GM12878 (cell line): Measurements from ENCODE around the gene GLUD1. TPM values are rescaled to one million over a fixed set of nuclear protein-coding genes. Genes with fewer than 3 reads are reported as not detected.

Source experiments
- ATAC-seq: fragments of 200-7000 bp; cut with Tn5 transposase; 3 replicates; pipeline ENCODE4 v1.9.1; 2020; ENCODE audit warnings: mild to moderate bottlenecking, moderate library complexity
- BruUV-seq: library from RNA; stranded (reverse); fragments of 400-500 nt; replicated peaks from 2 replicates; lab custom pipeline; 2021; lab: Mats Ljungman, UMichigan
- CTCF ChIA-PET: fragments of 300-600 bp; sonication (Branson Sonifier 250); formaldehyde crosslinking; extraction: SDS; loops from one replicate; lab custom pipeline; 2021; ENCODE audit warnings: inconsistent platforms; lab: Yijun Ruan, JAX
- POLR2A ChIA-PET: fragments of 350-600 bp; formaldehyde crosslinking; extraction: SDS; loops from one replicate; lab custom pipeline; 2021; ENCODE audit warnings: inconsistent platforms; lab: Charles Lee
- RAD21 ChIA-PET: fragments of 300-600 bp; sonication (Branson Sonifier 250); formaldehyde crosslinking; loops from one replicate; lab custom pipeline; 2023; ENCODE audit warnings: antibody characterized with exemption; ENCODE audit not compliant: unreplicated experiment; lab: Charles Lee
- SMC1A ChIA-PET: fragments of 300-600 bp; sonication (Branson Sonifier 250); formaldehyde crosslinking; loops from one replicate; lab custom pipeline; 2023; ENCODE audit not compliant: unreplicated experiment, uncharacterized antibody; lab: Charles Lee
- DNase-seq: peaks from one replicate; pipeline ENCODE4 v3.0.0-alpha.2; 2011; ENCODE audit warnings: low read depth, low spot score
- FAIRE-seq: peaks from 3 replicates; lab custom pipeline; 2011; peaks lifted over from hg19 to GRCh38; lab: Jason Lieb, UNC
- H2AFZ ChIP-seq: 2 replicates; pipeline ENCODE4 v1.6.0; 2011; ENCODE audit warnings: low read depth, low read length, control low read depth; ENCODE audit not compliant: control insufficient read depth
- H3K27ac ChIP-seq: 2 replicates; pipeline ENCODE4 v1.5.1; 2011; ENCODE audit warnings: control low read depth; ENCODE audit not compliant: control insufficient read depth, insufficient read depth
- H3K27me3 ChIP-seq, 2 experiments: replicated peaks in 1 of 2; 2 replicates each; pipeline versions ENCODE4 v1.6.0 to v1.6.1; 2011; ENCODE audit warnings: low read length in 1 of 2; ENCODE audit not compliant: control insufficient read depth in 2 of 2, insufficient read depth in 2 of 2
- H3K36me3 ChIP-seq, 2 experiments: 2 replicates each; pipeline ENCODE4 v1.5.1; 2011; ENCODE audit warnings: low read length in 1 of 2; ENCODE audit not compliant: control insufficient read depth in 2 of 2, insufficient read depth in 2 of 2
- H3K4me1 ChIP-seq: 2 replicates; pipeline ENCODE4 v1.6.1; 2011; ENCODE audit warnings: mild to moderate bottlenecking, low read length, moderate library complexity, mixed read lengths; ENCODE audit not compliant: control insufficient read depth, insufficient read depth
- H3K4me2 ChIP-seq: 2 replicates; pipeline ENCODE4 v1.6.0; 2011; ENCODE audit warnings: control low read depth; ENCODE audit not compliant: control insufficient read depth, insufficient read depth
- H3K4me3 ChIP-seq: fragments of 200-600 bp; sonication (generic); 2 replicates; pipeline ENCODE4 v1.5.1; 2016
- H3K79me2 ChIP-seq: 2 replicates; pipeline ENCODE4 v1.6.0; 2011; ENCODE audit warnings: low read length; ENCODE audit not compliant: control insufficient read depth, insufficient read depth
- H3K9ac ChIP-seq: 2 replicates; pipeline ENCODE4 v1.8.0; 2011; ENCODE audit warnings: low read length, control low read depth, mixed read lengths; ENCODE audit not compliant: control insufficient read depth, insufficient read depth
- H3K9me3 ChIP-seq: replicated peaks from 3 replicates; pipeline ENCODE4 v1.5.1; 2011; ENCODE audit warnings: mild to moderate bottlenecking, low read length; ENCODE audit not compliant: control insufficient read depth, insufficient read depth
- H4K20me1 ChIP-seq: 2 replicates; pipeline ENCODE4 v1.6.0; 2011; ENCODE audit not compliant: control insufficient read depth, insufficient read depth
- DPF2 ChIP-seq: fragments of 450-650 bp; IDR thresholded peaks from 2 replicates; pipeline ENCODE4 v1.6.1; 2017; ENCODE audit warnings: mild to moderate bottlenecking
- E2F4 ChIP-seq: IDR thresholded peaks from 2 replicates; pipeline ENCODE4 v1.6.1; 2012; ENCODE audit warnings: low read depth, low read length, improper control_type of control experiment
- ELK1 ChIP-seq: IDR thresholded peaks from 2 replicates; pipeline ENCODE4 v1.6.1; 2012; ENCODE audit warnings: low read depth, low read length, improper control_type of control experiment
- EZH2 ChIP-seq: IDR thresholded peaks from 2 replicates; pipeline ENCODE4 v1.6.1; 2012; ENCODE audit warnings: low read depth, mild to moderate bottlenecking, control low read depth, inconsistent platforms, low read length, borderline replicate concordance; ENCODE audit not compliant: control insufficient read depth
- FOXM1 ChIP-seq: IDR thresholded peaks from 2 replicates; pipeline ENCODE4 v1.6.1; 2012; ENCODE audit warnings: low read depth, mild to moderate bottlenecking, inconsistent platforms, low read length, moderate library complexity
- HDGF ChIP-seq: fragments of 450-650 bp; IDR thresholded peaks from 2 replicates; pipeline ENCODE4 v1.6.1; 2016; ENCODE audit warnings: antibody characterized with exemption
- JUNB ChIP-seq: IDR thresholded peaks from 2 replicates; pipeline ENCODE4 v1.6.1; 2016; ENCODE audit warnings: antibody characterized with exemption, mild to moderate bottlenecking
- MEF2A ChIP-seq: IDR thresholded peaks from 2 replicates; pipeline ENCODE4 v1.6.1; 2011; ENCODE audit warnings: low read depth, mild to moderate bottlenecking, low read length, moderate library complexity; ENCODE audit not compliant: insufficient read depth
- RAD51 ChIP-seq: fragments of 450-650 bp; IDR thresholded peaks from 2 replicates; pipeline ENCODE4 v1.6.1; 2016; ENCODE audit warnings: moderate library complexity, mild to moderate bottlenecking, inconsistent platforms
- RELA ChIP-seq: fragments of 450-650 bp; IDR thresholded peaks from 2 replicates; pipeline ENCODE4 v1.8.0; 2014; ENCODE audit warnings: borderline replicate concordance; ENCODE audit not compliant: partially characterized antibody
- ZNF207 ChIP-seq: fragments of 450-650 bp; IDR thresholded peaks from 2 replicates; pipeline ENCODE4 v1.6.1; 2014; ENCODE audit warnings: antibody characterized with exemption, mild to moderate bottlenecking, borderline replicate concordance
- ZNF687 ChIP-seq: fragments of 450-650 bp; IDR thresholded peaks from 2 replicates; pipeline ENCODE4 v1.6.1; 2017; ENCODE audit warnings: mild to moderate bottlenecking, moderate library complexity
- WGBS: methylation state at CpG from one replicate; pipeline ENCODE4 v1.1.6; 2016; ENCODE audit warnings: low lambda C conversion rate; ENCODE audit not compliant: insufficient replicate concordance, insufficient coverage; ENCODE audit errors: missing lambda C conversion rate; 5-methylcytosine and 5-hydroxymethylcytosine counted together
- in situ Hi-C: fragments of 300-500 bp; cut with MboI; formaldehyde crosslinking; loops from 9 replicates; pipeline ENCODE4 v1.14.3; 2018; ENCODE audit warnings: mixed read lengths
- intact Hi-C: fragments of 100-400 bp; cut with micrococcal nuclease; formaldehyde crosslinking; loops from one replicate; pipeline ENCODE4 v1.14.2; 2022; ENCODE audit not compliant: unreplicated experiment
- polyA plus RNA-seq, 11 experiments: library from polyadenylated mRNA; depleted of rRNA in 4 of 11; unstranded in 6 of 11; stranded (reverse) in 5 of 11; fragments of >200 nt; fragmentation: Nextera tagmentation in 4 of 11; fragmentation: Illumina TruSeq in 1 of 11; extraction: Ambion mirVana in 4 of 11; extraction: Trizol in 1 of 11; gene quantifications; 1 replicate in 1 of 11; 2 replicates in 10 of 11; pipeline versions ENCODE4 v1.2.1 to v1.2.3, GENCODE V29; 2011 to 2016; ENCODE audit warnings: inconsistent platforms in 2 of 11, missing spikeins in 2 of 11, low read depth in 1 of 11
- total RNA-seq, 4 experiments: library from RNA; depleted of rRNA in 3 of 4; stranded (reverse); fragments of >200 nt in 3 of 4; fragmentation: Illumina TruSeq in 1 of 4; extraction: Trizol in 1 of 4; gene quantifications; 2 replicates each; pipeline versions ENCODE4 v1.2.1 to v1.2.3, GENCODE V29; 2013 to 2021

GLUD1 gene
- total and polyA plus RNA-seq, 10 of the 15 experiments (the other 5 are each of a cell fraction or from before 2014, with no cell fraction given) = 26.1 to 109 (median 81.4) TPM

GRCh38 chr10:87072449-87072848, 22.2 kb downstream of the GLUD1 start:
- Histone ChIP-seq H3K9ac (no peak overlapping the region), H2AFZ (no peak overlapping the region), H4K20me1 (no peaks in the 10 kb centered on the region), H3K4me3 (no peak overlapping the region), H3K9me3 (no peaks in the 10 kb centered on the region), H3K4me2 (no peak overlapping the region), H3K79me2 (no peaks in the 10 kb centered on the region), H3K27me3 (no peaks in the 10 kb centered on the region), H3K4me1 (no peaks in the 10 kb centered on the region), H3K27ac (no peak overlapping the region), H3K36me3 (peaks cover 0 to 21% of the 10 kb centered on the region in 2 experiments)
- ChIA-PET SMC1A (interaction anchor here (0.6 to 2.1 kb wide), 3 partner anchors 11 to 610 kb away, joined by 3 to 7 read pairs (median 3); no protein-coding TSS in a partner anchor), RAD21 (no interaction called here), POLR2A (no interaction called here), CTCF (interaction anchor here (1.0 kb wide), 1 partner anchor 22 kb away, joined by 3 read pairs; no protein-coding TSS in a partner anchor)
- ATAC-seq = no peak
- DNase-seq = no peak
- FAIRE-seq = no peak
- no peak for TF ChIP-seq MEF2A
- TF ChIP-seq ZNF687 = no peak
- no peak for TF ChIP-seq RAD51
- TF ChIP-seq EZH2 = no peak
- no peak for TF ChIP-seq JUNB
- TF ChIP-seq E2F4 = no peak
- TF ChIP-seq RELA = no peak
- TF ChIP-seq DPF2 = no peak
- TF ChIP-seq FOXM1 = no peak
- TF ChIP-seq HDGF = no peak
- no peak for TF ChIP-seq ZNF207
- TF ChIP-seq ELK1 = no peak
- in situ Hi-C loops (no loop called here), intact Hi-C loops (no loop called here)
- WGBS = 96% methylated on average over 2 of the region's 2 CpGs
- no TSS peak for BruUV-seq
